ENCODE data around the gene RRBP1. TPM values are rescaled to one million over a fixed set of nuclear protein-coding genes. Genes with fewer than 3 reads are reported as not detected.

RRBP1 gene
- total RNA-seq, 1 donor, result 122 TPM

- TF ChIP-seq CTCF (IDR thresholded peaks at IDR 0.05; ENCODE audit: extremely low read depth, low read depth, low read length), result no peak
- H3K27ac ChIP-seq (ENCODE audit: low read depth, low read length), result peak overlapping the region; percentile 68
- peaks cover 52% of the 10 kb centered on the region for H3K4me1 ChIP-seq (ENCODE audit: insufficient read depth, low read length)
- H3K4me2 ChIP-seq (ENCODE audit: insufficient read depth, low read length), result peak overlapping the region; percentile 25
- no peaks in the 10 kb centered on the region for H3K27me3 ChIP-seq (ENCODE audit: insufficient read depth, low read length)
- H3K4me3 ChIP-seq (ENCODE audit: insufficient read depth, low read length), result no peak overlapping the region
- peaks cover 77% of the 10 kb centered on the region for H3K36me3 ChIP-seq (ENCODE audit: insufficient read depth, low read length)
- DNase-seq (ENCODE audit: insufficient read length, low spot score, missing footprints), result peak; percentile 69
- peaks cover 91% of the 10 kb centered on the region for H4K20me1 ChIP-seq (ENCODE audit: insufficient read depth, low read length)
- peaks cover 96% of the 10 kb centered on the region for H3K79me2 ChIP-seq (ENCODE audit: insufficient read depth, low read length)
- H2AFZ ChIP-seq (ENCODE audit: low read length), result no peak overlapping the region
- no peaks in the 10 kb centered on the region for H3K9me3 ChIP-seq (ENCODE audit: low read depth, low read length)
Observed at GRCh38 chr20:17676378-17676759, 5.7 kb downstream of the RRBP1 start.

DNA sequence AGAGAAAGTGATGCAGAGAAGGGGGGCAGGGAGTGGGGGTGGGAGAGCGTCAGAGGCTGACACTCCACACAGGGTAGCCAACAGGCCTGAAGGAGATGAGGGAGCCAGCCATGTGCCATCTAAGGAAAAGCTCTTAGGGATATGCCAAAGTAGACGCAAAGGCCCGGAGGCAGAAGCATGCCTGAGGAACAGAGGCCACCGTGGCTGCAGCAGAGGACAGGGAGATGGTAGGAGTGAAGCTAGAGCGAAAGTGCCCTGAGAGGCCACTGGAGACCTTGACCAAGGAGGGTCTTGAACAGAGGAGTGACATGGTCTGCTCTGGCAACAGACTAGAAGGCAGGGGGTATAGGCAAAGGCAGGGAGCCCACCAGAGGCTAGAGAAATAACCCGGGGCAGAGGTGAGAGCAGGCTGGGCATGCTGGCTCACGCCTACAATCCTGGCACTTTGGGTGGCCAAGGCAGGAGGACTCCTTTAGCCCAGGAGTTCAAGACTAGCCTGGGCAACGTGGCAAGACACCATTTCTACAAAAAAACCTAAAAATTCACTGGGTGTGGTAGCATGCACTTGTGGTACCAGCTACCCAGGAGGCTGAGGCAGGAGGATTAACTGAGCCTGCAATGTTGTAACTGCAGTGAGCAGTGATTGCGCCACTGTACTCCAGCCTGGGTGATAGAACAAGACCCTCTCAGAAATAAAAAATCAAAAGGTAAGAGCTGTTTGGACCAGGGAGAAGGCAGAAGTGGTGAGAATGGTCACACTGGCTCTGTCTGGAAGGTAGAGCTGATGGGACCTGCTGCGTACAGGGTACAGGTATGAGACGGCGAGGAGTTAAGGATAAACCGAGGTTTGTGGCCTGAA lies 6.3 kb downstream of the RRBP1 start:
- Histone ChIP-seq H2AFZ (ENCODE audit: low read length) (no peak overlapping the region), H3K4me3 (ENCODE audit: insufficient read depth, low read length) (no peak overlapping the region), H3K79me2 (ENCODE audit: insufficient read depth, low read length) (peaks cover 100% of the 10 kb centered on the region), H3K9me3 (ENCODE audit: low read depth, low read length) (no peaks in the 10 kb centered on the region), H4K20me1 (ENCODE audit: insufficient read depth, low read length) (peaks cover 96% of the 10 kb centered on the region), H3K27ac (ENCODE audit: low read depth, low read length) (peak overlapping the region; percentile 68), H3K36me3 (ENCODE audit: insufficient read depth, low read length) (peaks cover 81% of the 10 kb centered on the region), H3K4me1 (ENCODE audit: insufficient read depth, low read length) (peaks cover 53% of the 10 kb centered on the region), H3K4me2 (ENCODE audit: insufficient read depth, low read length) (peak overlapping the region; percentile 25), H3K27me3 (ENCODE audit: insufficient read depth, low read length) (no peaks in the 10 kb centered on the region)
- DNase-seq (ENCODE audit: insufficient read length, low spot score, missing footprints), result no peak
- no peak for TF ChIP-seq CTCF (IDR thresholded peaks at IDR 0.05; ENCODE audit: extremely low read depth, low read depth, low read length)

- Histone ChIP-seq H3K4me1 (ENCODE audit: insufficient read depth, low read length) (peaks cover 56% of the 10 kb centered on the region), H3K79me2 (ENCODE audit: insufficient read depth, low read length) (peaks cover 100% of the 10 kb centered on the region), H3K4me2 (ENCODE audit: insufficient read depth, low read length) (no peak overlapping the region), H3K36me3 (ENCODE audit: insufficient read depth, low read length) (peaks cover 77% of the 10 kb centered on the region), H3K9me3 (ENCODE audit: low read depth, low read length) (no peaks in the 10 kb centered on the region), H3K27me3 (ENCODE audit: insufficient read depth, low read length) (no peaks in the 10 kb centered on the region), H4K20me1 (ENCODE audit: insufficient read depth, low read length) (peaks cover 94% of the 10 kb centered on the region), H2AFZ (ENCODE audit: low read length) (no peak overlapping the region), H3K27ac (ENCODE audit: low read depth, low read length) (peak overlapping the region; percentile 68), H3K4me3 (ENCODE audit: insufficient read depth, low read length) (no peak overlapping the region)
- no peak for TF ChIP-seq CTCF (IDR thresholded peaks at IDR 0.05; ENCODE audit: extremely low read depth, low read depth, low read length)
- peak; percentile 42 for DNase-seq (ENCODE audit: insufficient read length, low spot score, missing footprints)
Observed at GRCh38 chr20:17674722-17675518, 7.1 kb downstream of the RRBP1 start.

- peaks cover 75% of the 10 kb centered on the region for H3K36me3 ChIP-seq (ENCODE audit: insufficient read depth, low read length)
- H3K4me3 ChIP-seq (ENCODE audit: insufficient read depth, low read length), result no peak overlapping the region
- peaks cover 92% of the 10 kb centered on the region for H4K20me1 ChIP-seq (ENCODE audit: insufficient read depth, low read length)
Observed at GRCh38 chr20:17673084-17673483, 9.0 kb downstream of the RRBP1 start.

More at GRCh38 chr20:17673084-17673483, 9.0 kb downstream of the RRBP1 start:
- no peak for DNase-seq (ENCODE audit: insufficient read length, low spot score, missing footprints)
- H3K79me2 ChIP-seq (ENCODE audit: insufficient read depth, low read length), result peaks cover 100% of the 10 kb centered on the region
- peaks cover 54% of the 10 kb centered on the region for H3K4me1 ChIP-seq (ENCODE audit: insufficient read depth, low read length)
- no peak overlapping the region for H3K4me2 ChIP-seq (ENCODE audit: insufficient read depth, low read length)
- H2AFZ ChIP-seq (ENCODE audit: low read length), result no peak overlapping the region
- no peak overlapping the region for H3K27ac ChIP-seq (ENCODE audit: low read depth, low read length)
- no peaks in the 10 kb centered on the region for H3K9me3 ChIP-seq (ENCODE audit: low read depth, low read length)
- no peak for TF ChIP-seq CTCF (IDR thresholded peaks at IDR 0.05; ENCODE audit: extremely low read depth, low read depth, low read length)
- no peaks in the 10 kb centered on the region for H3K27me3 ChIP-seq (ENCODE audit: insufficient read depth, low read length)
